Naive B cell (primary cell): Measurements from ENCODE around the gene PROB1. TPM values are rescaled to one million over a fixed set of nuclear protein-coding genes. Genes with fewer than 3 reads are reported as not detected.
"Not testable (repeated sequence)": the region's sequence is repeated elsewhere in the genome, so short reads cannot be mapped to it uniquely, and the experiment has no call there.

Source experiments
- ATAC-seq, 2 donors: fragments of 150-1000 bp; cut with Tn5 transposase; 2 replicates each; pipeline ENCODE4 v1.10.0; 2021; ENCODE audit warnings: low read depth in 2 of 2, mild to moderate bottlenecking in 2 of 2, moderate library complexity in 2 of 2
- DNase-seq: peaks from one replicate; pipeline ENCODE4 v3.0.0; 2022
- H3K27ac Mint-ChIP-seq, 6 donors: one replicate each; pipeline ENCODE4 v1.8.0; 2020 to 2022; ENCODE audit warnings: mild to moderate bottlenecking in 6 of 6, mixed read lengths in 6 of 6, moderate library complexity in 5 of 6, inconsistent platforms in 2 of 6
- H3K27me3 Mint-ChIP-seq, 3 donors: one replicate each; pipeline ENCODE4 v1.8.0; 2021 to 2022; ENCODE audit warnings: mixed read lengths in 3 of 3, mild to moderate bottlenecking in 1 of 3
- H3K36me3 Mint-ChIP-seq, 2 donors: one replicate each; pipeline ENCODE4 v1.8.0; 2020 to 2022; ENCODE audit warnings: mixed read lengths in 2 of 2, inconsistent platforms in 1 of 2, mild to moderate bottlenecking in 1 of 2
- H3K4me1 Mint-ChIP-seq, 3 donors: one replicate each; pipeline ENCODE4 v1.8.0; 2020 to 2022; ENCODE audit warnings: mixed read lengths in 3 of 3, inconsistent platforms in 1 of 3, mild to moderate bottlenecking in 1 of 3, moderate library complexity in 1 of 3
- H3K4me3 Mint-ChIP-seq, 8 donors: one replicate each; pipeline ENCODE4 v1.8.0; 2020 to 2022; ENCODE audit warnings: mild to moderate bottlenecking in 8 of 8, mixed read lengths in 8 of 8, moderate library complexity in 8 of 8, inconsistent platforms in 2 of 8
- H3K9me3 Mint-ChIP-seq, 7 donors: one replicate each; pipeline ENCODE4 v1.8.0; 2020 to 2022; ENCODE audit warnings: mixed read lengths in 7 of 7, mild to moderate bottlenecking in 5 of 7, inconsistent platforms in 2 of 7, moderate library complexity in 1 of 7
- polyA plus RNA-seq, 6 donors: library from polyadenylated mRNA; unstranded; fragments of 300-500 nt; fragmentation: Illumina TruSeq; gene quantifications; one replicate each; pipeline ENCODE4 v1.2.3, GENCODE V29; 2021; ENCODE audit warnings: low read depth in 6 of 6

Gene PROB1
- polyA plus RNA-seq, 6 donors from 2014 or later: 0.67 to 2.5 (median 1.1) TPM

- Mint-ChIP-seq H3K4me1 (peaks cover 31 to 48% (median 35%) of the 10 kb centered on the region in 3 donors), H3K27me3 (no peaks in the 10 kb centered on the region), H3K27ac (no peak overlapping the region), H3K9me3 (no peaks in the 10 kb centered on the region), H3K4me3 (peak overlapping the region in 7 of 8 donors; percentile 83 to 97 (median 97)), H3K36me3 (no peaks in the 10 kb centered on the region)
- DNase-seq (peak; percentile 76), ATAC-seq (peak; percentile 9 to 16)
Measured at GRCh38 chr5:139394123-139394653, 716 bp downstream of the PROB1 start.

- no peaks in the 10 kb centered on the region for H3K9me3 Mint-ChIP-seq
- H3K36me3 Mint-ChIP-seq: no peaks in the 10 kb centered on the region
- H3K4me3 Mint-ChIP-seq: peak overlapping the region; percentile 83 to 97 (median 96)
- H3K27me3 Mint-ChIP-seq: no peaks in the 10 kb centered on the region
- H3K4me1 Mint-ChIP-seq: peaks cover 32 to 54% (median 41%) of the 10 kb centered on the region in 3 donors
- H3K27ac Mint-ChIP-seq: peak overlapping the region in 4 of 6 donors; percentile 66 to 96 (median 86)
- DNase-seq (no peak), ATAC-seq (no peak)
Measured at GRCh38 chr5:139393497-139394122, 1.3 kb downstream of the PROB1 start.

GRCh38 chr5:139392678-139393496 is 2.0 kb downstream of the PROB1 start:
- peaks cover 39 to 61% (median 48%) of the 10 kb centered on the region in 3 donors for H3K4me1 Mint-ChIP-seq
- H3K36me3 Mint-ChIP-seq: no peaks in the 10 kb centered on the region
- H3K27ac Mint-ChIP-seq: peak overlapping the region in 5 of 6 donors; percentile 77 to 96 (median 90)
- DNase-seq: peak; percentile 88
- no peaks in the 10 kb centered on the region for H3K9me3 Mint-ChIP-seq
- ATAC-seq: peak; percentile 69 to 71
- no peaks in the 10 kb centered on the region for H3K27me3 Mint-ChIP-seq
- H3K4me3 Mint-ChIP-seq: peak overlapping the region; percentile 83 to 97 (median 96)

GRCh38 chr5:139392324-139392677 is 2.6 kb downstream of the PROB1 start:
- Mint-ChIP-seq H3K9me3 (no peaks in the 10 kb centered on the region), H3K4me1 (peaks cover 41 to 67% (median 54%) of the 10 kb centered on the region in 3 donors), H3K27ac (peak overlapping the region in 3 of 6 donors; percentile 90 to 94 (median 94)), H3K27me3 (no peaks in the 10 kb centered on the region), H3K4me3 (peak overlapping the region; percentile 83 to 97 (median 96)), H3K36me3 (no peaks in the 10 kb centered on the region)
- DNase-seq (no peak), ATAC-seq (peak in 1 of 2 donors; percentile 21)

DNA sequence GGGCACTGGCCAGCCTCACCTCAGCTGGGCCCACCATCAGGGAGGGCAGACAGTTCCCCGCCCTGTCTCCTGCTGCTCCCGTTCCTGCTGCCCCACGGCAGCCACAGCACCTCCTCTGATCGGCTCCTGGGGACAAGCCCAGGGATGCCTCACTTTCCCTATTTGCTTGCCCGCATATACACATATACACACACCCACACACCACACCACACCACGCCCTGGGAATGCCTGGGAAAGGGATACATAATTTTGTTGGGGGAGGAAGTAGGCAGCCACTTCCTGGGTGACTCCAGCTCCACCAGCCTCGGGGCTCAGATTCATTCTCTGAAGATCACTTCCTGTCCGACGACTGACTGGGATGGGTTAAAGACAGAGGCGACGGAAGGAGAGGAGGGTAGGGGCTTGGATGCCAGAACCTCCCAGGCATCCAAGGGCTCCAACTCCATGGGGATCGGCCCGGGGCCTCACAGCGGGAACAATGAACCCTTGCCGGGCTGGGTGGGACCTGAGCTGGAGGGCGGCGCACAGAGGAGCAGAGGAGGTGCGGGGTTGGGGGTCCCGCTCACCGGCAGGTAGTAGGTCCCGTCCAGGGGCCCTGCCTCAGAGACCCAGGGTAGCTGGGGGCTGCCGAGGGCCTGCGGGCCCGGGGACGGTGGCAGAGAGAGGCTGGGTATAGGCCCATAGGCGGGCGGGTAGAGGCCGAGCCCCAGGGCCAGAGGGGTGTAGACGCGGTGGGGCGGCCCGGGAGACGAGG is 3.2 kb downstream of the PROB1 start:
- peak; percentile 1 for ATAC-seq
- Mint-ChIP-seq H3K4me3 (peak overlapping the region; percentile 83 to 97 (median 93)), H3K4me1 (peaks cover 46 to 67% (median 60%) of the 10 kb centered on the region in 3 donors), H3K27me3 (no peaks in the 10 kb centered on the region), H3K36me3 (no peaks in the 10 kb centered on the region), H3K27ac (peak overlapping the region in 5 of 6 donors; percentile 73 to 98 (median 94)), H3K9me3 (no peaks in the 10 kb centered on the region)
- peak; percentile 22 for DNase-seq

- ATAC-seq (no peak), DNase-seq (no peak)
- Mint-ChIP-seq H3K4me3 (peak overlapping the region; percentile 61 to 97 (median 96)), H3K36me3 (no peaks in the 10 kb centered on the region), H3K4me1 (peaks cover 53 to 75% (median 68%) of the 10 kb centered on the region in 3 donors), H3K27me3 (no peaks in the 10 kb centered on the region), H3K27ac (peak overlapping the region; percentile 33 to 99 (median 94)), H3K9me3 (no peaks in the 10 kb centered on the region)
Measured at GRCh38 chr5:139390639-139391569, 4.0 kb downstream of the PROB1 start.

DNA sequence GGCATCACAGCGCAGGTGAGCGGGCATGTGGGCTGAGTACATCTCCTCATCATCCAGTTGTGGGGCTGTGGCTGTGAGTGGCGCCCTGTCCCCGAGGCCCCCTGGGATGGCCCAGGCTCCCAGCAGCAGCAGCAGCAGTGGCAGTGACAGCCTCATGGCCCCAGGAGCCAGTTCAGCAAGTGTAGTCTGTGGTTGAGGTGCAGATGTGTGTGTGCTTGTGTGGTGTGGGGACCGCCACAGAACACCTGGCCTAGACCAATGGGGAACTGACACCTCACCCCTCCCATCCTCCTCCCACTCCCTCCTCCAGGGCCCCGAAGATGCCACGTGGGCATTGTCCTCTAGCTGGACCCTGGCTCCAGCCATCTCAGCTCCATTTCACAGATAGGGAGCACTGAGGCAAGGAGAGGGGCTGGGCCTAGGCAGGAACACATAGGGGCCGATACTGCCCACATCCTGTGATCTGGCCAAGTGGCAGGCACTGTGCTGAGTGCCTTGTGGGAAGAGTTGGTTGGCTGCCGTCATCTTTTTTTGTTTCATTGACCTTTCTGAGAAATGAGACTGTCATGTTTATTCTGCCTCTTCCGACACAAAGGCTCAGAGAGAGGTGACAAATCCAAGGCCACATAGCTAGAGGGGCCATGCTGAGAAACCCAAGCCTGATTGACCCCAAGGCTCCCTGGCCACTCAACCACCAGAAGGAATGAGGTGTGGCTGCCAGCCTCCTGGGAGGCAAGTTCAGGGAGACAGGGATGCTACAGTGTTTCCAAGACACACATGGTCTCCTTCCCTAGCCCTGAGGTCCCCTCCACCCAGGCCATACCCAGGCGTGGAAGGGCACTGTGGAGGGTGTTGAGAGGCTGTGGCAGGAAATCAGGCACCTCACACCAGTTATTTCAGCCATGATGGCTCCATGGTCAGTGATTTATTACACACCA is 4.9 kb downstream of the PROB1 start, which contains the start of gene MZB1:
TSS of gene MZB1 (minus strand) at position 213 of the 938 bp plus-strand sequence. CDS start at position 156, 57 bp downstream.
- Mint-ChIP-seq H3K4me1 (peaks cover 58 to 77% (median 75%) of the 10 kb centered on the region in 3 donors), H3K27me3 (no peaks in the 10 kb centered on the region), H3K9me3 (no peaks in the 10 kb centered on the region), H3K4me3 (peak within 1 kb of the TSS; percentile 89 to 97 (median 94)), H3K36me3 (no peaks in the 10 kb centered on the region), H3K27ac (peak within 1 kb of the TSS; percentile 90 to 99 (median 96))
- DNase-seq (peak; percentile 84), ATAC-seq (peak; percentile 53 to 55)

DNA sequence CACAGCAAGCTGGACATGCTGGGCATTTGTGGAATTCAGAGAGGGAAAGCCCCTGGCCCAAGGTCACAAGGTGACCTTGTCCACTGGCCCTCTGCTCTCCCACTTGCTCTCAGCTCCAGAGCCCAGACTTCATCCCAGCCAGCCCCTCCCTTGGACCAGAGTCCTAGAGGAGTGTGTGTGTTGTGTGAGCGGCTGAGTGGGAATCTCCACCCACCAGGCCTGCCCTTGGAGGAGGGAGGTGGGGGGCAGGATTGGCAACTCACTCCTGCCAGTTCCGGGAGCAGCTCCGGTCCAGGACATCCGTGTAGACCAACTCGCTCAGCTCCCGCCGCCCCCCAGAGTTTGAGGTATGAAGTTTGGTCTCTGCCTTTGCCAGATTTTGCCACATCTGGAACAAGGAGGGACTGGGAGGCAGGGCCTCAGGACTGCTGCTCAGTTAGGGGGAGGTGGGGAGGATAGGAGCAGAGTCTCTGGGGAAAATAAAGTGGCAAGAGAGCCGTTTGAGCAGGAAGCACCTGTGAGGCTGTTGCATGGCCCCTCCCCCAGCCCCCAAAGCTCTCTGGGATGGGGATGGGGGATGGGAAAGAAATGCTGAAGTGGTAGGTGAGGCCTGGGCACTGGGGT is 6.6 kb downstream of the PROB1 start:
- peaks cover 66 to 90% (median 89%) of the 10 kb centered on the region in 3 donors for H3K4me1 Mint-ChIP-seq
- H3K36me3 Mint-ChIP-seq: no peaks in the 10 kb centered on the region
- peak; percentile 33 to 34 for ATAC-seq
- peak overlapping the region; percentile 89 to 97 (median 94) for H3K4me3 Mint-ChIP-seq
- H3K27ac Mint-ChIP-seq: peak overlapping the region; percentile 90 to 99 (median 95)
- no peaks in the 10 kb centered on the region for H3K9me3 Mint-ChIP-seq
- no peaks in the 10 kb centered on the region for H3K27me3 Mint-ChIP-seq
- peak; percentile 80 for DNase-seq

DNA sequence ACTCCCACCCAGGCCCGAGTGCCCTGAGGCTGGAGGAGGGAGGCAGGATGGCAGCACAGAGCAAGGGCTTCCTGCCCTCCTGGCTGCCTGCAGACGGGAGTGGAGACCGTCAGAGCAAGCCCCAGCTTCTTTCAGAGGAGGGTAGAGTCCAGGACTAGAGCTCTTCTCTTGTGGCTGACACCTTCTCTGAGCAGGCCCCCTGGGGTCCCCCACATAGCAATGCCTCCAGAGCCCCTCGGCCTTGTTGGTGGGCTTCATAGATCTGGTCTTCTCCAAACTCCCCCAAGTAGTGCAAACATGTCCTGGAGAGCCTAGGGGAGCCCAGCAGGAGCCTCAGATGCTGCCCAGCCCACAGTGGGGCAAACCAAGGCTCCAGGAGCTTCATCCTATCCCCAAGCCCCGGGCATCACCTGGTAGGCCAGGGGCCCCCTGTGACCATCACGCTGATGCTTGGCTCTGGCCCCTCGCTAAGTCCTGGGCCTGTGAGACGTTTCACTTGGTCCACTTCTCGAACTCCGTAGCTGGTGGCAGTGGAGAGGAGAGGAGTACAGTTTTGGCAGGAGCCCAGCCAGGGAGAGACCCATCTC is 7.2 kb downstream of the PROB1 start:
- H3K36me3 Mint-ChIP-seq: no peaks in the 10 kb centered on the region
- H3K9me3 Mint-ChIP-seq: no peaks in the 10 kb centered on the region
- ATAC-seq: no peak
- no peaks in the 10 kb centered on the region for H3K27me3 Mint-ChIP-seq
- peak overlapping the region; percentile 89 to 97 (median 94) for H3K4me3 Mint-ChIP-seq
- H3K27ac Mint-ChIP-seq: peak overlapping the region; percentile 90 to 99 (median 95)
- no peak for DNase-seq
- peaks cover 66 to 88% (median 87%) of the 10 kb centered on the region in 3 donors for H3K4me1 Mint-ChIP-seq

DNA sequence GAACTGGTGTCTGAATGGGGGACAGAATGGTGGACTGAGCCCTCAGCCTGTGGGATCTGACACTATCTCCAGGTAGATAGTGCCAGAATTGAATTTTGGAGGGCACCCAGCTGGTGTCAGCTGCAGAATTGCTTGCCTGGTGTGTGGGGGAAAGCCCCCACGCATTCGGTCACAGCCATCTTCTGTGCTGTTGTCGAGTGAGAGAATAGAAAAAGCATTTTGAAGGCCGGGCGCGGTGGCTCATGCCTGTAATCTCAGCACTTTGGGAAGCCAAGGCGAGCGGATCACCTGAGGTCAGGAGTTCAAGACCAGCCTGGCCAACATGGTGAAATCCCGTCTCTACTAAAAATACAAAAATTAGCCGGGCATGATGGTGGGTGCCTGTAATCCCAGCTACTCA is 7.9 kb downstream of the PROB1 start:
- DNase-seq, H3K9me3 Mint-ChIP-seq, ATAC-seq, H3K27me3 Mint-ChIP-seq, H3K36me3 Mint-ChIP-seq: not testable (repeated sequence)
- Mint-ChIP-seq H3K27ac (peak overlapping the region; percentile 54 to 99 (median 92)), H3K4me1 (peaks cover 73 to 96% (median 93%) of the 10 kb centered on the region in 3 donors), H3K4me3 (peak overlapping the region; percentile 86 to 97 (median 93))

GRCh38 chr5:139386050-139386438 is 8.9 kb downstream of the PROB1 start:
- Mint-ChIP-seq H3K4me1 (peaks cover 66 to 89% (median 86%) of the 10 kb centered on the region in 3 donors), H3K4me3 (peak overlapping the region in 6 of 8 donors; percentile 18 to 97 (median 92)), H3K27ac (peak overlapping the region in 5 of 6 donors; percentile 70 to 99 (median 90)), H3K27me3 (no peaks in the 10 kb centered on the region), H3K36me3 (no peaks in the 10 kb centered on the region), H3K9me3 (no peaks in the 10 kb centered on the region)
- DNase-seq: no peak
- ATAC-seq: no peak
